Endodermal cell (in vitro differentiated cells): ENCODE measurements around the gene ADCY3. TPM values are rescaled to one million over a fixed set of nuclear protein-coding genes. Genes with fewer than 3 reads are reported as not detected.

Source experiments
- DNase-seq: peaks from one replicate; pipeline ENCODE4 v3.0.0-alpha.2; 2017
- H3K27ac ChIP-seq: 2 replicates; pipeline ENCODE4 v1.5.1; 2013; ENCODE audit warnings: mild to moderate bottlenecking, low read depth, low read length, moderate library complexity
- H3K27me3 ChIP-seq: 2 replicates; pipeline ENCODE4 v1.6.1; 2013; ENCODE audit warnings: mild to moderate bottlenecking, low read length, moderate library complexity; ENCODE audit not compliant: insufficient read depth, control insufficient read depth, poor library complexity, severe bottlenecking
- H3K36me3 ChIP-seq: 2 replicates; pipeline ENCODE4 v1.7.0; 2013; ENCODE audit warnings: mild to moderate bottlenecking, low read length, moderate library complexity; ENCODE audit not compliant: control insufficient read depth, insufficient read depth
- H3K4me1 ChIP-seq: one replicate; pipeline ENCODE4 v1.7.0; 2013; ENCODE audit warnings: low read length; ENCODE audit not compliant: control insufficient read depth, insufficient read depth
- H3K4me3 ChIP-seq: 2 replicates; pipeline ENCODE4 v1.5.1; 2013; ENCODE audit warnings: mild to moderate bottlenecking, low read length, moderate library complexity
- H3K9ac ChIP-seq: 2 replicates; pipeline ENCODE4 v1.6.1; 2013; ENCODE audit warnings: mild to moderate bottlenecking, low read length, moderate library complexity; ENCODE audit not compliant: poor library complexity, severe bottlenecking; ENCODE audit errors: extremely low read depth
- H3K9me3 ChIP-seq: 2 replicates; pipeline ENCODE4 v1.6.1; 2013; ENCODE audit warnings: mild to moderate bottlenecking, low read length, moderate library complexity; ENCODE audit not compliant: control insufficient read depth
- H3K27ac Mint-ChIP-seq: 2 replicates; pipeline ENCODE4 v1.8.0; 2020; ENCODE audit warnings: mixed read lengths
- H3K27me3 Mint-ChIP-seq: 2 replicates; pipeline ENCODE4 v1.8.0; 2021; ENCODE audit warnings: mild to moderate bottlenecking, mixed read lengths; ENCODE audit not compliant: insufficient read depth
- H3K36me3 Mint-ChIP-seq: 2 replicates; pipeline ENCODE4 v1.8.0; 2020; ENCODE audit warnings: low read depth, mixed read lengths
- H3K4me1 Mint-ChIP-seq: 2 replicates; pipeline ENCODE4 v1.8.0; 2020; ENCODE audit warnings: mixed read lengths
- H3K4me3 Mint-ChIP-seq: 2 replicates; pipeline ENCODE4 v1.8.0; 2020; ENCODE audit warnings: mild to moderate bottlenecking, moderate library complexity, mixed read lengths
- H3K9me3 Mint-ChIP-seq: 2 replicates; pipeline ENCODE4 v1.8.0; 2020; ENCODE audit warnings: mild to moderate bottlenecking, mixed read lengths
- WGBS, 2 experiments: methylation state at CpG; one replicate each; pipeline versions ENCODE4 v1.1.5 to v1.1.7; 2013; ENCODE audit warnings: missing lambda C conversion rate in 2 of 2, mixed read lengths in 1 of 2; ENCODE audit not compliant: insufficient coverage in 1 of 2, insufficient read length in 1 of 2; 5-methylcytosine and 5-hydroxymethylcytosine counted together
- total RNA-seq, 2 donors: library from RNA; stranded (reverse); fragmentation: NEBNext Ultra II Directional in 1 of 2; extraction: Animal tissue kit (Norgen Biotek cat#: 25700) in 1 of 2; gene quantifications; 2 replicates in 1 of 2; 3 replicates in 1 of 2; pipeline ENCODE4 v1.2.1, GENCODE V29; 2021
- TF ChIP-seq, protein P1 (sequence below): fragments of 200-600 bp; sonication (generic); conservative IDR thresholded peaks from 2 replicates; pipeline ENCODE4 v1.5.0; 2021; ENCODE audit warnings: antibody characterized with exemption, mild to moderate bottlenecking

ADCY3 gene
- total RNA-seq, 2 donors from 2014 or later, result 29.8 to 41.2 TPM

DNA sequence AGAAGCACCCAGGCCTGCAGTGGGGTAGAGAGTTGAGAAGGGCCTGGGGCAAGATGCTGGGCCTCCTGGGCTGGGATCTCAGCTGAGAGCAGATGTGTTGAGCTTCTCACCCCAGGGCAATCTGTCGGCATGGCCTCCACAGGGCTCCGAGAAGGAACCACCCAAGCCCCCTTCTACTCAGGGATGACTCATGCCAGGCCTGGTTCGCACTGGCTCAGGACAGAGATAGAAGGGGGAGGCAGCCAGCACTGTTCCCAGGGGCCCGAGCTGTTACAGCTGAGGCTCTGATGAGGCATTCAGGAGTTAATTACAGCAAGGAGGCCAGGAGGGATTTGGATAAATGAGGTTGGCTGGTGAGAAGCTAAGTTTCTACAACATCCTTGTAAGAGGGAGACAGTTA, 64.3 kb downstream of the ADCY3 start:
- peaks cover 3% of the 10 kb centered on the region for H3K4me1 ChIP-seq
- no peaks in the 10 kb centered on the region for H3K9me3 ChIP-seq
- Mint-ChIP-seq H3K9me3 (no peaks in the 10 kb centered on the region), H3K27ac (peak overlapping the region; percentile 24), H3K27me3 (no peaks in the 10 kb centered on the region), H3K36me3 (peaks cover 10% of the 10 kb centered on the region), H3K4me1 (peaks cover 6% of the 10 kb centered on the region), H3K4me3 (no peak overlapping the region)
- no peaks in the 10 kb centered on the region for H3K36me3 ChIP-seq
- TF ChIP-seq, protein P1, sequence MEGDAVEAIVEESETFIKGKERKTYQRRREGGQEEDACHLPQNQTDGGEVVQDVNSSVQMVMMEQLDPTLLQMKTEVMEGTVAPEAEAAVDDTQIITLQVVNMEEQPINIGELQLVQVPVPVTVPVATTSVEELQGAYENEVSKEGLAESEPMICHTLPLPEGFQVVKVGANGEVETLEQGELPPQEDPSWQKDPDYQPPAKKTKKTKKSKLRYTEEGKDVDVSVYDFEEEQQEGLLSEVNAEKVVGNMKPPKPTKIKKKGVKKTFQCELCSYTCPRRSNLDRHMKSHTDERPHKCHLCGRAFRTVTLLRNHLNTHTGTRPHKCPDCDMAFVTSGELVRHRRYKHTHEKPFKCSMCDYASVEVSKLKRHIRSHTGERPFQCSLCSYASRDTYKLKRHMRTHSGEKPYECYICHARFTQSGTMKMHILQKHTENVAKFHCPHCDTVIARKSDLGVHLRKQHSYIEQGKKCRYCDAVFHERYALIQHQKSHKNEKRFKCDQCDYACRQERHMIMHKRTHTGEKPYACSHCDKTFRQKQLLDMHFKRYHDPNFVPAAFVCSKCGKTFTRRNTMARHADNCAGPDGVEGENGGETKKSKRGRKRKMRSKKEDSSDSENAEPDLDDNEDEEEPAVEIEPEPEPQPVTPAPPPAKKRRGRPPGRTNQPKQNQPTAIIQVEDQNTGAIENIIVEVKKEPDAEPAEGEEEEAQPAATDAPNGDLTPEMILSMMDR, result no peak
- WGBS, 2 experiments, result 74 to 76% methylated on average over 4 of the region's 4 CpGs
- H3K4me3 ChIP-seq, result no peak overlapping the region
- DNase-seq, result no peak
- no peaks in the 10 kb centered on the region for H3K27me3 ChIP-seq
- H3K27ac ChIP-seq, result peak overlapping the region; percentile 41
- no peak overlapping the region for H3K9ac ChIP-seq

DNA sequence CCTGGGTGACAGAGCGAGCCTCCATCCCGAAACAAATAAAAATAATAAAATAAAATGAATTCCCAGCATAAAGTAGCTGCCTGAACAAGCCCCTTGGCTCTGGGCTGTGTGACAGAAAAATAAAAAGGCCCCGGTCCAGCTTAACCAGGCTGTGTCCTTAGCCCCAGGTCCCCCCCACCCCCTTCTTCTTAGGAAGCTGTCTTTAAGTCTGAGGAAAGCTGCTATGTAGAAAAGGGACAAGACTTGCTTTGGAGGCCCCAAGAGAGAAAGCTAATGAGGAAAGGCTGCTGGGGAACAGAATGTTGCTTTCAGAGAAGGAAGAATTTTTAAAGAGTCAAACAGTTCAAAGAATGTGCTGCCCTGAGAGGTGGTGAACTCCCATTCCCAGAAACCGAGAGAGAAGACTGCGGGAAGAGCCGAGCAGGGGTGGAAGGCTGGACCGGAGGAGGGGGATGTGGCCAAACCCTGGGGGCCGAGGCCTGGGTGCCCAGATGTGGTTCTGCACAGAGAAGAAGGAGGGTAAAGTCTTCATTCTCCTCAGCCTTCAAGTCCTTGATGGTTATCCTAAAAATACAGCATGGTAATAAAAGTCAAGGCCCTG, 64.9 kb downstream of the ADCY3 start:
- peaks cover 6% of the 10 kb centered on the region for H3K4me1 Mint-ChIP-seq
- H3K9me3 ChIP-seq, result no peaks in the 10 kb centered on the region
- H3K27ac ChIP-seq, result peak overlapping the region; percentile 29
- H3K27ac Mint-ChIP-seq, result no peak overlapping the region
- H3K36me3 Mint-ChIP-seq, result peaks cover 10% of the 10 kb centered on the region
- no peaks in the 10 kb centered on the region for H3K36me3 ChIP-seq
- H3K27me3 ChIP-seq, result no peaks in the 10 kb centered on the region
- peaks cover under 1% of the 10 kb centered on the region for H3K9me3 Mint-ChIP-seq
- H3K4me3 Mint-ChIP-seq, result no peak overlapping the region
- H3K27me3 Mint-ChIP-seq, result no peaks in the 10 kb centered on the region
- no peak overlapping the region for H3K9ac ChIP-seq
- TF ChIP-seq, protein P1, result no peak
- peaks cover 3% of the 10 kb centered on the region for H3K4me1 ChIP-seq
- WGBS, 2 experiments, result 77 to 94% methylated on average over 5 to 6 of the region's 8 CpGs
- H3K4me3 ChIP-seq, result no peak overlapping the region
- no peak for DNase-seq

DNA sequence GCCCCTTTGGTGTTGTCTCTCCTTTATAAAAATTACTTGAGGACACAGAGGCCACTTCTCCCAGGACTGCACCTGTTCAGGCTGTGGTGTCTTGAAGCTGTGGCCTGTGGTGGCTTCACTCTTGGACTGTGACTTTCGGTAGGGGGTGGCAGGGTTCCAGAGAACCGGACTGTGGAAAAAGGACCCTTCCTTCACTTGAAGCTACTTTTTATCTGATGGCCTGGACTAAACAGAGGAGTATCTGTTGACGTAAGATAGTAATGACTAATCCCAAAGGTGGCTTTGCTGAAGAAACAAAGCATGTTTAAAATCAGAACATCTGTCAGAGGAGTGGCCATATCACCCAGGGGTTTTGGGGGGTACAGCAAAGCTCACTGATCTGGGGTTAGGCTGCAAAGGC, 66.0 kb downstream of the ADCY3 start:
- Histone ChIP-seq H3K27ac (no peak overlapping the region), H3K27me3 (no peaks in the 10 kb centered on the region), H3K36me3 (no peaks in the 10 kb centered on the region), H3K9ac (no peak overlapping the region), H3K4me1 (no peaks in the 10 kb centered on the region), H3K4me3 (no peak overlapping the region), H3K9me3 (peaks cover 2% of the 10 kb centered on the region)
- DNase-seq, result no peak
- peaks cover 9% of the 10 kb centered on the region for H3K9me3 Mint-ChIP-seq
- peaks cover 10% of the 10 kb centered on the region for H3K36me3 Mint-ChIP-seq
- peaks cover 6% of the 10 kb centered on the region for H3K4me1 Mint-ChIP-seq
- H3K27ac Mint-ChIP-seq, result peak overlapping the region; percentile 54
- TF ChIP-seq, protein P1, result no peak
- WGBS, 2 experiments, result 94 to 95% methylated on average over 2 to 3 of the region's 3 CpGs
- no peaks in the 10 kb centered on the region for H3K27me3 Mint-ChIP-seq
- no peak overlapping the region for H3K4me3 Mint-ChIP-seq
